PC-3 (cell line): ENCODE measurements around the gene TRRAP. TPM values are rescaled to one million over a fixed set of nuclear protein-coding genes. Genes with fewer than 3 reads are reported as not detected.

Experiments
- ATAC-seq: fragments of 200-7000 bp; cut with Tn5 transposase; 2 replicates; pipeline ENCODE4 v1.9.1; 2020; ENCODE audit warnings: mild to moderate bottlenecking, moderate library complexity
- BruUV-seq: library from RNA; stranded (reverse); fragments of 400-500 nt; replicated peaks from 2 replicates; lab custom pipeline; 2021; lab: Mats Ljungman, UMichigan
- CTCF ChIA-PET: fragments of 300-600 bp; sonication (Branson Sonifier 250); formaldehyde crosslinking; loops from one replicate; lab custom pipeline; 2022; ENCODE audit warnings: antibody characterized with exemption; lab: Charles Lee
- POLR2A ChIA-PET: fragments of 300-600 bp; sonication (Branson Sonifier 250); formaldehyde crosslinking; loops from one replicate; lab custom pipeline; 2022; ENCODE audit warnings: antibody characterized with exemption; ENCODE audit not compliant: unreplicated experiment; lab: Charles Lee
- DNase-seq: peaks from one replicate; pipeline ENCODE4 v3.0.0-alpha.2; 2015
- H2AFZ ChIP-seq: fragments of 300-600 bp; sonication (generic); 2 replicates; pipeline ENCODE4 v1.6.0; 2016; ENCODE audit warnings: antibody characterized with exemption, low read length
- H3F3A ChIP-seq: fragments of 300-600 bp; sonication (generic); one replicate; pipeline ENCODE4 v1.6.0; 2017; ENCODE audit warnings: antibody characterized with exemption, low read length, control low read depth, mild to moderate bottlenecking; ENCODE audit not compliant: unreplicated experiment
- H3K27ac ChIP-seq: fragments of 300-600 bp; sonication (generic); 2 replicates; pipeline ENCODE4 v1.5.1; 2016; ENCODE audit warnings: mild to moderate bottlenecking, low read length
- H3K27me3 ChIP-seq: fragments of 300-600 bp; sonication (generic); 2 replicates; pipeline ENCODE4 v1.6.1; 2016; ENCODE audit warnings: low read length, mixed read lengths
- H3K36me3 ChIP-seq: fragments of 300-600 bp; sonication (generic); 2 replicates; pipeline ENCODE4 v1.6.1; 2016; ENCODE audit warnings: low read depth, mixed run types, low read length, mixed read lengths
- H3K4me1 ChIP-seq: fragments of 300-600 bp; sonication (generic); 2 replicates; pipeline ENCODE4 v1.5.1; 2016; ENCODE audit warnings: low read length; ENCODE audit not compliant: insufficient read depth
- H3K4me2 ChIP-seq: fragments of 300-600 bp; sonication (generic); 2 replicates; pipeline ENCODE4 v1.6.0; 2016; ENCODE audit warnings: low read length
- H3K4me3 ChIP-seq: fragments of 300-600 bp; sonication (generic); 2 replicates; pipeline ENCODE4 v1.5.1; 2016; ENCODE audit warnings: mild to moderate bottlenecking, low read length, mixed read lengths
- H3K79me2 ChIP-seq: fragments of 300-600 bp; sonication (generic); 2 replicates; pipeline ENCODE4 v1.6.1; 2017; ENCODE audit warnings: low read length, mixed read lengths
- H3K9ac ChIP-seq: fragments of 300-600 bp; sonication (generic); 2 replicates; pipeline ENCODE4 v1.6.0; 2016; ENCODE audit warnings: mild to moderate bottlenecking, low read length
- H3K9me2 ChIP-seq: fragments of 300-600 bp; sonication (generic); replicated peaks from 2 replicates; pipeline ENCODE4 v1.6.1; 2016; ENCODE audit warnings: mixed run types, low read length, mixed read lengths
- H3K9me3 ChIP-seq: fragments of 300-600 bp; sonication (generic); 2 replicates; pipeline ENCODE4 v1.6.1; 2016; ENCODE audit warnings: low read length, mixed read lengths
- H4K20me1 ChIP-seq: fragments of 300-600 bp; sonication (generic); 2 replicates; pipeline ENCODE4 v1.6.1; 2016; ENCODE audit warnings: low read length, mixed read lengths
- CTCF ChIP-seq: fragments of 300-600 bp; sonication (generic); conservative IDR thresholded peaks from 2 replicates; pipeline ENCODE4 v1.5.1; 2017; ENCODE audit warnings: antibody characterized with exemption, low read depth, mild to moderate bottlenecking, low read length
- EZH2 ChIP-seq: fragments of 300-600 bp; sonication (generic); IDR thresholded peaks from one replicate; pipeline ENCODE4 v1.6.1; 2017; ENCODE audit warnings: antibody characterized with exemption, mild to moderate bottlenecking, low read length; ENCODE audit not compliant: unreplicated experiment
- EZH2phosphoT487 ChIP-seq: fragments of 300-600 bp; sonication (generic); IDR thresholded peaks from 2 replicates; pipeline ENCODE4 v1.6.1; 2018; ENCODE audit warnings: mild to moderate bottlenecking, antibody characterized with exemption, low read length, borderline replicate concordance
- intact Hi-C: fragments of 100-400 bp; cut with micrococcal nuclease; formaldehyde crosslinking; loops from 2 replicates; pipeline ENCODE4 v1.9.0; 2023
- total RNA-seq: library from RNA; depleted of rRNA; stranded (reverse); fragments of >200 nt; gene quantifications from 2 replicates; pipeline ENCODE4 v1.2.3, GENCODE V29; 2014

TRRAP gene
- total RNA-seq, 1 experiment from 2014 or later = 17.7 TPM

GRCh38 chr7:99021941-99022560, 143.7 kb downstream of the TRRAP start:
- peaks cover 5% of the 10 kb centered on the region; the same call in 1 of the 2 replicates for H3K36me3 ChIP-seq
- ATAC-seq (peak; percentile 60), DNase-seq (peak; percentile 25)
- CTCF ChIA-PET = no interaction called here
- POLR2A ChIA-PET = no interaction called here
- H3K4me3 ChIP-seq = no peak overlapping the region
- no peaks in the 10 kb centered on the region; the same call in 1 of the 2 replicates for H4K20me1 ChIP-seq
- H2AFZ ChIP-seq = no peak overlapping the region
- no peak overlapping the region for H3K4me2 ChIP-seq
- intact Hi-C loops = no loop called here
- H3K4me1 ChIP-seq = no peaks in the 10 kb centered on the region
- peaks cover 5% of the 10 kb centered on the region for H3F3A ChIP-seq
- no TSS peak for BruUV-seq
- H3K9ac ChIP-seq = no peak overlapping the region
- H3K27ac ChIP-seq = no peak overlapping the region
- TF ChIP-seq EZH2 (no peak), CTCF (no peak), EZH2phosphoT487 (no peak)
- H3K9me2 ChIP-seq = no peaks in the 10 kb centered on the region
- no peaks in the 10 kb centered on the region for H3K79me2 ChIP-seq
- H3K27me3 ChIP-seq = no peaks in the 10 kb centered on the region
- no peaks in the 10 kb centered on the region for H3K9me3 ChIP-seq

- H3K27me3 ChIP-seq = no peaks in the 10 kb centered on the region
- H3K79me2 ChIP-seq = no peaks in the 10 kb centered on the region
- peaks cover 19% of the 10 kb centered on the region for H3K36me3 ChIP-seq
- CTCF ChIA-PET = no interaction called here
- no peak overlapping the region for H3K27ac ChIP-seq
- no peaks in the 10 kb centered on the region for H3K9me2 ChIP-seq
- POLR2A ChIA-PET = no interaction called here
- no peaks in the 10 kb centered on the region for H3K9me3 ChIP-seq
- H2AFZ ChIP-seq = no peak overlapping the region
- no peak for TF ChIP-seq EZH2phosphoT487
- no peak for TF ChIP-seq CTCF
- TF ChIP-seq EZH2 = no peak
- no peak overlapping the region for H3K4me3 ChIP-seq
- no TSS peak for BruUV-seq
- H3K9ac ChIP-seq = no peak overlapping the region
- DNase-seq = no peak
- no peaks in the 10 kb centered on the region; the same call in 1 of the 2 replicates for H4K20me1 ChIP-seq
- intact Hi-C loops = no loop called here
- H3K4me1 ChIP-seq = no peaks in the 10 kb centered on the region
- H3K4me2 ChIP-seq = no peak overlapping the region
- peaks cover 5% of the 10 kb centered on the region for H3F3A ChIP-seq
- ATAC-seq = no peak
These were observed 145.7 kb downstream of the TRRAP start for GRCh38 chr7:99024066-99024465.

GRCh38 chr7:99027241-99027640, 148.9 kb downstream of the TRRAP start:
- H2AFZ ChIP-seq = no peak overlapping the region
- peaks cover 10% of the 10 kb centered on the region for H3K4me1 ChIP-seq
- BruUV-seq = no TSS peak
- H3K4me2 ChIP-seq = no peak overlapping the region
- CTCF ChIA-PET = no interaction called here
- intact Hi-C loops = no loop called here
- H3K79me2 ChIP-seq = no peaks in the 10 kb centered on the region
- no peaks in the 10 kb centered on the region; the same call in 1 of the 2 replicates for H4K20me1 ChIP-seq
- POLR2A ChIA-PET = no interaction called here
- H3K27me3 ChIP-seq = no peaks in the 10 kb centered on the region
- no peaks in the 10 kb centered on the region for H3K9me2 ChIP-seq
- no peak overlapping the region for H3K9ac ChIP-seq
- no peaks in the 10 kb centered on the region for H3F3A ChIP-seq
- no peak overlapping the region for H3K4me3 ChIP-seq
- no peak for ATAC-seq
- no peaks in the 10 kb centered on the region for H3K9me3 ChIP-seq
- TF ChIP-seq EZH2phosphoT487 (no peak), EZH2 (no peak), CTCF (no peak)
- DNase-seq = no peak
- H3K36me3 ChIP-seq = peaks cover 43% of the 10 kb centered on the region
- no peak overlapping the region for H3K27ac ChIP-seq
